Bronchial smooth muscle cell (primary cell): ENCODE measurements around the gene OLA1. TPM values are rescaled to one million over a fixed set of nuclear protein-coding genes. Genes with fewer than 3 reads are reported as not detected.

Experiments used
- total RNA-seq: library from RNA; depleted of rRNA; stranded (reverse); fragments of >200 nt; gene quantifications from 2 replicates; pipeline ENCODE4 v1.2.1, GENCODE V29; 2014

The OLA1 gene
- 59.5 and 86.7 TPM in 2 replicates for total RNA-seq

DNA sequence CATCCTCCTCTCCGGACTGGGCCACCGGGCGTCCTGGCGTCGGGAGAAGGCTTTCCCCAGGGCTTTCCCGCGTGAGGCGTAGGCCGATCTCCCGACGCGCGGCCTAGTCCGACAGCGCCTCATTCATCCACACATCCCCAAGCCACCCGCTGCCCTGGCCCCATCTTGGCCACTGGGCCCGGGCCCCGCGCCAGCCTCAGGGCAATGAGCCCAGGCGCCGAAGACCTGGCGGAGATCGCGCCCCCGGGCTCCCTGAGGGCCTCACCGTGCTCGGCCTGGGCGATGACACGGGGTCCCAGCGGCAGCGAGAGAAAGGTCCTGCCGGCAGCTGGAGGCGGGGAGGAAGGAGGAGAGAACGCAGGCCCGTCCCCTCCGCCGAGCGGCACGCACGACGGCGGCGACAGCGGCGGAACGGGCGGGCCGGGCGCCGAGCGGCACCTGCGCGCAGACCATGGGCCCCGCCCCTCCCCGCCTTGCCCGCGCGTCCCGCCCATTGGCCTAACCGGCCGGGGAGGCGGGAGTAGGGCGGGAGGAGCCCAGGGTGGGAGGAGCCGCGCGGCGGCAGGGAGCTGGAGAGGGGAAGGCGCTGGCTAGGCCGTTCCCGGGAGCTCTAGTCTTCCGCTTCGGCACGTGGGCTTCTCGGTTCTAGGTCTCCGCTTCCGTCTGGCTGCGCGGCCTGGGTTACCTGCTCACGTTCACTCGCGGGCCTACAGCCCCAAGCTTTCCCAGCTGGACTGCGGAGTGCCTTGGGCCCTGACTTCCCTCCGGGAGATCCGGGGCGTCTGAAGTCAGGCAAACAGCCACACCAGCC lies at the start of gene OLA1:
OLA1 (minus strand) TSS at position 346 of the 811 bp plus-strand sequence. CDS start 1,717 bp downstream, outside the sequence.

Other genes starting within 250 kb of the OLA1 start
- gene SP9, start 86.4 kb upstream of the OLA1 start, total RNA-seq: not detected in 2 replicates
- gene SCRN3, start 147.2 kb upstream of the OLA1 start, total RNA-seq: 20.5 and 22.4 TPM in 2 replicates
- gene GPR155, start 238.5 kb upstream of the OLA1 start, total RNA-seq: 1.2 and 1.7 TPM in 2 replicates